IPS DF 6.9 (cell line): ENCODE data around the gene ARHGAP26.
"Not testable (repeated sequence)": the region's sequence is repeated elsewhere in the genome, so short reads cannot be mapped to it uniquely, and the experiment has no call there.

Experiments used
- DNase-seq: peaks from one replicate; pipeline ENCODE4 v3.0.0-alpha.2; 2013; ENCODE audit warnings: low read depth, low spot score
- H3K27ac ChIP-seq: one replicate; pipeline ENCODE4 v1.5.1; 2013; ENCODE audit warnings: low read length, control low read depth
- H3K27me3 ChIP-seq: 2 replicates; pipeline ENCODE4 v1.6.1; 2013; ENCODE audit warnings: mild to moderate bottlenecking, low read length; ENCODE audit not compliant: control insufficient read depth, insufficient read depth
- H3K36me3 ChIP-seq: 2 replicates; pipeline ENCODE4 v1.6.1; 2013; ENCODE audit warnings: low read length; ENCODE audit not compliant: control insufficient read depth, insufficient read depth
- H3K4me1 ChIP-seq: 2 replicates; pipeline ENCODE4 v1.6.1; 2013; ENCODE audit warnings: low read length; ENCODE audit not compliant: control insufficient read depth, insufficient read depth
- H3K4me3 ChIP-seq: 2 replicates; pipeline ENCODE4 v1.5.1; 2013; ENCODE audit warnings: mild to moderate bottlenecking, low read length
- H3K9me3 ChIP-seq: 2 replicates; pipeline ENCODE4 v1.6.1; 2013; ENCODE audit warnings: low read length, inconsistent platforms; ENCODE audit not compliant: control insufficient read depth, insufficient read depth
- WGBS: extraction: QIAGEN DNeasy Blood & Tissue Kit; methylation state at CpG from one replicate; pipeline ENCODE4 v1.1.7; 2013; ENCODE audit warnings: mixed read lengths, missing lambda C conversion rate; ENCODE audit not compliant: insufficient read length, insufficient coverage; 5-methylcytosine and 5-hydroxymethylcytosine counted together

ARHGAP26 gene

DNA sequence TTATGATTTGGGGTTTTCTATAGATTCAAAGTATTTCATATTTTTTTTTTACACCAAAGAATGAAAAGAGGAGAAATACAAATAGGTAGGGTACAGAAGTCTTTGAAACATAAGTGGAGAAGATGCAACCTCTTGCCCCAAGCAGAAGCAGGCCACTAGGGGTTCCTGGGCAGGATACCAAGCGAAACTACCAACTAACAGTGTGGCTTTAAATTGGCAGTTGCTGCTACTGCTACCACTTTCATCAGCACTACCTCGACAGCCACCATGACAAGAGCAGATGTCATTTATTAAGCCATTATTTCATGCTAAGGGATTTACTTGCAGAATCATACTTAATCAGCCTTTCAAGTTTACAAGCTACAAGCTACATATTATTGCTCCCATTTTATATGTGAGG, 345.2 kb downstream of the ARHGAP26 start:
- H3K27me3 ChIP-seq, result no peaks in the 10 kb centered on the region
- H3K4me3 ChIP-seq, result no peak overlapping the region
- no peak overlapping the region for H3K27ac ChIP-seq
- H3K36me3 ChIP-seq, result no peaks in the 10 kb centered on the region
- peaks cover 7% of the 10 kb centered on the region for H3K4me1 ChIP-seq
- H3K9me3 ChIP-seq, result no peaks in the 10 kb centered on the region
- WGBS, result no CpG with 5 or more reads among the region's 2 CpGs
- DNase-seq, result no peak

DNA sequence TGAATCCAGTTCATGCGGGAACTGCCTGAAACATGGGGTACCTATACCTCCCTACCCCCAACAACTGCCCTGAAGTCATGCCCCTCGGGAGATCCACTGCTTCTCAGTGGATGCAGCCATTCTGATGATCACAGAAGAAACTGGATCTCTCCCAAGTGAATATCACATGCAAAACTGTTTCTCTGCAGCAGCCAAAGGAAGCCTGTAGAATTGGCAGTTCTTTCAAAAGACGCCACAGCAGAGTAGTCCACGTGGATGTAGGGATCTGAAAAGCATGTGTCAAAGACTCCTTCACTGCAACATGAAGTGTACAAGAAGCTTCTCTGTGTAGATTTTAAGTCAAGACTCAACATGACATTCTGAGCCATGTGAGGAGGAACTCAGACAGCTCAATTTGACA, 346.6 kb downstream of the ARHGAP26 start:
- H3K27ac ChIP-seq, result no peak overlapping the region
- no CpG with 5 or more reads among the region's 4 CpGs for whole genome bisulfite sequencing
- no peak for DNase-seq
- peaks cover 5% of the 10 kb centered on the region for H3K4me1 ChIP-seq
- H3K4me3 ChIP-seq, result no peak overlapping the region
- no peaks in the 10 kb centered on the region for H3K36me3 ChIP-seq
- H3K9me3 ChIP-seq, result no peaks in the 10 kb centered on the region
- no peaks in the 10 kb centered on the region for H3K27me3 ChIP-seq

DNA sequence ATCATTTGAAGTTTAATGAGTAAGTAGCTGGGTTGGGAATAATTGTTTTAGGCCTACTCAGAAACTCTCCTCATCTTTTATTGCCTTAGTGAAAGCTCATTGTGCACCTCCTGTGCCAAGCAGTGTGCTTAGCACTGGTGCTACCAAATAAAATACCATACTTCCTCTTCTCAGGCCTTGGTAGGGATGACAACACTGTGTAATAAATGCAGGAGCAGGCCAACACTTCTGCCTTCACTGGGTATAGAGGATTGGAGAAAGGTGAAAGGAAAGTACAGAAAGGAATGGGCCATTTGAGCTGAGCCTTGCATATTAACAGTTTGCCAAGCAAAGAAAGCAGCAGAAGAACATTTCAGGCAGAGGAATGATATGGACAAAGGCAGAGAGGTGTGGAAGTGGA, 347.6 kb downstream of the ARHGAP26 start:
- Histone ChIP-seq H3K4me1 (peaks cover 5% of the 10 kb centered on the region), H3K4me3 (no peak overlapping the region), H3K27me3 (no peaks in the 10 kb centered on the region), H3K27ac (no peak overlapping the region), H3K36me3 (no peaks in the 10 kb centered on the region), H3K9me3 (no peaks in the 10 kb centered on the region)
- DNase-seq, result no peak

DNA sequence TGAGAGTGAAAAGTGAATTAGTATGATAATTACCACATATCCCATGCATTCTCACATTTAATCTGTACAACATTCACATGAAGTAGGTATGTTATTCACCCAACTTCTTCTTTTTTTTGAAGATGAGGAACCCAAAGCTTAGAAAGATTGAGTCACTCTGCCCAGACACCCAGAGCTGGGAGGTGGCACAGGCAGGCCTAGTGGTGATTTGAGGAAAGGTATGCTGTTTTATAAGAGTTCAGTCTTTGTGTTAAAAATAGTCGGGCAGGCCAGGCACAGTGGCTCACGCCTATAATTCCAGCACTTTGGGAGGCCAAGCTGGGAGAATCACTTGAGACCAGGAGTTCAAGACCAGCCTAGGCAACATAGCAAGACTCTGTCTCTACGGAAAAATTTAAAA, 348.0 kb downstream of the ARHGAP26 start:
- H3K27ac ChIP-seq, result no peak overlapping the region
- no peak overlapping the region for H3K4me3 ChIP-seq
- peaks cover 5% of the 10 kb centered on the region for H3K4me1 ChIP-seq
- H3K9me3 ChIP-seq, result no peaks in the 10 kb centered on the region
- H3K36me3 ChIP-seq, result no peaks in the 10 kb centered on the region
- no peaks in the 10 kb centered on the region for H3K27me3 ChIP-seq
- DNase-seq, result no peak
- no CpG with 5 or more reads among the region's 3 CpGs for WGBS

DNA sequence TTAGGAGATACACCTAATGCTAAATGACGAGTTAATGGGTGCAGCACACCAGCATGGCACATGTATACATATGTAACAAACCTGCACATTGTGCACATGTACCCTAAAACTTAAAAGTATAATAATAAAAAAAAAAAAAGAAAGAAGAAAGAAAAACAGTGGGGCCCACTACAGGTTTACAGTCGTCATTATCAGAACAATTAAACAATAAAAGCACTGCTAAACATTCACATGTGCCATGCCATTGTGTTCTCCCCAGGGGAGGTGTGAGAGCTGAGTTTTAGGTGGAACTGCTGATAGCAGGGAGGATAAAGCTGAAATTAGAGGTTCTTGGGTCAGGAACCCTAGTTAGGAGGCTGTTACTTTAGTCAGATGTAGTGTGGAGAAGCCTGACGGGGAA, 348.6 kb downstream of the ARHGAP26 start:
- H3K4me3 ChIP-seq, H3K4me1 ChIP-seq, H3K27ac ChIP-seq, DNase-seq, H3K27me3 ChIP-seq, H3K9me3 ChIP-seq, H3K36me3 ChIP-seq: not testable (repeated sequence)
- WGBS, result no CpG with 5 or more reads among the region's 3 CpGs

DNA sequence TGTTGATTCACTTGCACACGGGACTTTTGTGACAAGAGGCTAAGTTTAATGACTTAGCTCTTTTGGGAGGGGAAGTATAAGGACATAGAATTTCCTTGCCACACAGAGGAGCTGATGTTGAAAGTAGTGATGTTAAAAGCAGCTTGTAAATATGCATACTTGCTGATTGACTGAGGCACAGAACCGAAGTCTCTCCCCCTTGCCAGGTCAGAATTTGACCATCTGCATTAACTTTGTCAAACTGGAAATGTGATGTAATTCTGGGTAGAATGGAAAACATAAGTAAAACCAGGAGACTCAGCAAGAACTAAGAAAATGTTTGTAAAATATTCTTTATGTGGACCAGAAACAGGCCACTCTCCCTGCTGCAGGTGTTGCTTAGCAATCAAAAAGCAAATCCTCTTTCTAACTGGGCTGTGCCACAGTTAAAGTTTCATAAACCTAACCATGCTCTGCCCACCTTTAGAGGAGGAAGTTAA, 349.2 kb downstream of the ARHGAP26 start:
- Histone ChIP-seq H3K27ac (no peak overlapping the region), H3K27me3 (no peaks in the 10 kb centered on the region), H3K4me1 (peaks cover 5% of the 10 kb centered on the region), H3K4me3 (no peak overlapping the region), H3K36me3 (no peaks in the 10 kb centered on the region), H3K9me3 (no peaks in the 10 kb centered on the region)
- DNase-seq, result no peak
- WGBS, result no CpG with 5 or more reads among the region's 2 CpGs

DNA sequence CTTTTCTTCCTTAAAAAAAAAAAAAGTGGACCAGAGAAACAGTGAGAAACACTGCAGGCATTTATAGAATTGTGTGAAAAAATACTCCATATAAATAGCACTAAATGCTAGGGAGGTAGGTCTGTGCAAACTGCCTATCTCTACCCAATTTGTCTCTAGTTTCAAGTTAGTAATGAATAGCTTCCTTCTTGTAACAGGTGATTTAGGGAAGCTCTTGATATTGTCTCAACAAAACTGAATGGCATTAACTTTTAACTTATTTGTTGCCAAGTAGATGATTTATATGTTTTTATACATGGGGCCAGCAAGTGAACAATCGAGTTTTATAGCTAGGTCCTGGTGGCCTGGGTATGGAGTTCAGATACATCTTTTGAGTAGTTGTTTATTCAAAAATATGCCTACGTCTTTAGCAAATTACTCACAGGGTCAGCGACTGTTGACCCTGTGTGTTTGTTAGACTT, 349.7 kb downstream of the ARHGAP26 start:
- Histone ChIP-seq H3K36me3 (no peaks in the 10 kb centered on the region), H3K9me3 (no peaks in the 10 kb centered on the region), H3K27ac (no peak overlapping the region), H3K4me3 (no peak overlapping the region), H3K4me1 (peaks cover 5% of the 10 kb centered on the region), H3K27me3 (no peaks in the 10 kb centered on the region)
- no peak for DNase-seq
- no CpG with 5 or more reads among the region's 3 CpGs for WGBS

DNA sequence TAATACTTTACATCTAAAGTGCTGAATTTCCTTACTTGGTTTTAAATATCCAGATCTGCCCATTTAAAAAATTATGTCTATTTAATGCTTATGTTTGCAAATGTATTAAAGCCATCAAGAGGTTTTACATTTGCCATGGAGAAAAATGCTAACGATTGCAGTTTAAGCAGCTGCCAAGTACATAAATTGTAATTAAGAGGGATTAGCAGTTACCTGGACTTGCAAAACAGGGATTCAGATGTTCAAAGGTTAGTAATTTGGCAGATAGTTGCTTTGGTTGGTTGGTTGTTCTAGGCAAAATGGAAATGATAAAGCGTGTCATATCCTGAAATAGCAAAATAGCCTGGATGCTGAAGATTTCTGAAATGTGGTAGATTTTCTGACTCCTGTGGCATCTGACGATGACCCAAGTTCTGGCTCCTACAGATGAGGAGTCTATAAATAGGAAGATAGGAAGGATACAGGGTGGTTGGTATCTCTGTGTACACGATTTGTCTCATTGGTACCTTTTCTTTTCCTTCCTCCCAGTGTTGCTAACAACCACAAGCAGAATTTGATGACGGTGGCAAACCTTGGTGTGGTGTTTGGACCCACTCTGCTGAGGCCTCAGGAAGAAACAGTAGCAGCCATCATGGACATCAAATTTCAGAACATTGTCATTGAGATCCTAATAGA, 350.4 kb downstream of the ARHGAP26 start:
- Histone ChIP-seq H3K27ac (no peak overlapping the region), H3K36me3 (no peaks in the 10 kb centered on the region)
- WGBS, result no CpG with 5 or more reads among the region's 5 CpGs

DNA sequence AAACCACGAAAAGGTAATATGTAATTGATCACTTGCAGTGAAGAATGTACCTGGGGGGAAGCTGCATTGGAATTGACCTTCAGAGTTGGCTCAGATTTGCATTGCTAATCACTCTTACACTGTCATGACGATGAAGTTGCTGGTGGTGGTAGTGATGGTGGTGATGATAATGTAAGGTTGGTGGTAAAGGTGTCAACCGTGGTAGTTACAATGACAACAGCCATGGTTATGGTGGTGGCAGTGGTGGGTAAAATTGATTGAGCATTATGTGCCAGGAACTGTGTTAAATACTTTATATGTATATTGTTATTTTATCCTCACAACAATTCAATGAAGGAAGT, 350.9 kb downstream of the ARHGAP26 start:
- no peak for DNase-seq

More for the DNA sequence above, 350.4 kb downstream of the ARHGAP26 start:
- no peak for DNase-seq
- no peak overlapping the region for H3K4me3 ChIP-seq
- peaks cover 5% of the 10 kb centered on the region for H3K4me1 ChIP-seq
- H3K27me3 ChIP-seq, result no peaks in the 10 kb centered on the region
- H3K9me3 ChIP-seq, result no peaks in the 10 kb centered on the region

DNA sequence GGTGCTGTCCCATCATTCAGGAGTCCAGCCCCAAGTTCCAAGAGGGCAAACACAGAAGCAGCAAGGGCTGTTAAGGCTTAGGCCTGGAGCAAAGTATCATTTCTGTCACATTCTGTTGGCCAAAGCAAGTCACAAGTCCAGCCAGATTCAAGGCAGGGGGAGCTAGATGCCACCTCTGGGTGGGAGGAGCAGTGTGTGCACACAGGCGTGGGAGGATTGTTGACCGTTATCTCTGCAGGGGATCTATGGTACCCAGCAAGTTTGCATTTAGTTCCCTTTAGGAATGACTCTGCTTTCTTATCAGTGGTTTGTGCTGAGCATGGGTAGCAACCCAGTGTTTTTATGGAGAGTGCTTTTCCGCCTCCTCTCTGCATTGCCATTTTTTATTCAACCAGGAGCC, 354.4 kb downstream of the ARHGAP26 start:
- WGBS, result no CpG with 5 or more reads among the region's 3 CpGs
- Histone ChIP-seq H3K36me3 (no peaks in the 10 kb centered on the region), H3K9me3 (no peaks in the 10 kb centered on the region)

More for the DNA sequence above, 350.9 kb downstream of the ARHGAP26 start:
- Histone ChIP-seq H3K9me3 (no peaks in the 10 kb centered on the region), H3K4me3 (no peak overlapping the region), H3K4me1 (peaks cover 5% of the 10 kb centered on the region), H3K27ac (no peak overlapping the region), H3K27me3 (no peaks in the 10 kb centered on the region), H3K36me3 (no peaks in the 10 kb centered on the region)
- no CpG with 5 or more reads among the region's 3 CpGs for WGBS

More for the DNA sequence above, 354.4 kb downstream of the ARHGAP26 start:
- no peak for DNase-seq
- no peaks in the 10 kb centered on the region; the same call in 1 of the 2 replicates for H3K4me1 ChIP-seq
- H3K27me3 ChIP-seq, result no peaks in the 10 kb centered on the region
- no peak overlapping the region for H3K27ac ChIP-seq
- H3K4me3 ChIP-seq, result no peak overlapping the region
